Measurements from ENCODE around the gene MSI2.

MSI2 gene

GRCh38 chr17:57458718-57459285, 202.5 kb downstream of the MSI2 start:
- H3K9ac ChIP-seq (ENCODE audit: low read depth, low read length), result no peak overlapping the region
- peaks cover 16% of the 10 kb centered on the region for H3K4me1 ChIP-seq (ENCODE audit: insufficient read depth, low read length)
- H3K36me3 ChIP-seq (ENCODE audit: insufficient read depth, low read length), result no peaks in the 10 kb centered on the region
- H3K9me3 ChIP-seq (ENCODE audit: control insufficient read depth, insufficient read depth, low read length), result no peaks in the 10 kb centered on the region

- no peak overlapping the region for H3K9ac ChIP-seq (ENCODE audit: low read depth, low read length)
- H3K4me1 ChIP-seq (ENCODE audit: insufficient read depth, low read length), result peaks cover 16% of the 10 kb centered on the region
- no peaks in the 10 kb centered on the region for H3K36me3 ChIP-seq (ENCODE audit: insufficient read depth, low read length)
Measured at GRCh38 chr17:57459286-57459915, 203.1 kb downstream of the MSI2 start.

GRCh38 chr17:57461082-57461481, 204.8 kb downstream of the MSI2 start:
- peaks cover 15% of the 10 kb centered on the region for H3K4me1 ChIP-seq (ENCODE audit: insufficient read depth, low read length)
- no peaks in the 10 kb centered on the region for H3K36me3 ChIP-seq (ENCODE audit: insufficient read depth, low read length)
- H3K9me3 ChIP-seq (ENCODE audit: control insufficient read depth, insufficient read depth, low read length), result no peaks in the 10 kb centered on the region
- no peak overlapping the region for H3K9ac ChIP-seq (ENCODE audit: low read depth, low read length)

More at GRCh38 chr17:57459286-57459915, 203.1 kb downstream of the MSI2 start:
- H3K9me3 ChIP-seq (ENCODE audit: control insufficient read depth, insufficient read depth, low read length), result no peaks in the 10 kb centered on the region

- Histone ChIP-seq H3K9ac (ENCODE audit: low read depth, low read length) (no peak overlapping the region), H3K4me1 (ENCODE audit: insufficient read depth, low read length) (peaks cover 22% of the 10 kb centered on the region), H3K36me3 (ENCODE audit: insufficient read depth, low read length) (no peaks in the 10 kb centered on the region), H3K9me3 (ENCODE audit: control insufficient read depth, insufficient read depth, low read length) (no peaks in the 10 kb centered on the region)
Measured at GRCh38 chr17:57462007-57462579, 205.8 kb downstream of the MSI2 start.

GRCh38 chr17:57463103-57463885, 207.0 kb downstream of the MSI2 start:
- no peaks in the 10 kb centered on the region for H3K9me3 ChIP-seq (ENCODE audit: control insufficient read depth, insufficient read depth, low read length)
- no peaks in the 10 kb centered on the region for H3K36me3 ChIP-seq (ENCODE audit: insufficient read depth, low read length)
- peaks cover 25% of the 10 kb centered on the region for H3K4me1 ChIP-seq (ENCODE audit: insufficient read depth, low read length)
- H3K9ac ChIP-seq (ENCODE audit: low read depth, low read length), result no peak overlapping the region

- Histone ChIP-seq H3K4me1 (ENCODE audit: insufficient read depth, low read length) (peaks cover 25% of the 10 kb centered on the region), H3K36me3 (ENCODE audit: insufficient read depth, low read length) (no peaks in the 10 kb centered on the region), H3K9me3 (ENCODE audit: control insufficient read depth, insufficient read depth, low read length) (no peaks in the 10 kb centered on the region), H3K9ac (ENCODE audit: low read depth, low read length) (no peak overlapping the region)
Measured at GRCh38 chr17:57464191-57464864, 208.0 kb downstream of the MSI2 start.

GRCh38 chr17:57465610-57466009, 209.3 kb downstream of the MSI2 start:
- Histone ChIP-seq H3K36me3 (ENCODE audit: insufficient read depth, low read length) (no peaks in the 10 kb centered on the region), H3K4me1 (ENCODE audit: insufficient read depth, low read length) (peaks cover 25% of the 10 kb centered on the region), H3K9me3 (ENCODE audit: control insufficient read depth, insufficient read depth, low read length) (no peaks in the 10 kb centered on the region), H3K9ac (ENCODE audit: low read depth, low read length) (no peak overlapping the region)

GRCh38 chr17:57466017-57466471, 209.7 kb downstream of the MSI2 start:
- no peaks in the 10 kb centered on the region for H3K36me3 ChIP-seq (ENCODE audit: insufficient read depth, low read length)
- H3K4me1 ChIP-seq (ENCODE audit: insufficient read depth, low read length), result peaks cover 25% of the 10 kb centered on the region
- H3K9me3 ChIP-seq (ENCODE audit: control insufficient read depth, insufficient read depth, low read length), result no peaks in the 10 kb centered on the region
- H3K9ac ChIP-seq (ENCODE audit: low read depth, low read length), result no peak overlapping the region

- Histone ChIP-seq H3K9me3 (ENCODE audit: control insufficient read depth, insufficient read depth, low read length) (no peaks in the 10 kb centered on the region), H3K9ac (ENCODE audit: low read depth, low read length) (no peak overlapping the region), H3K36me3 (ENCODE audit: insufficient read depth, low read length) (no peaks in the 10 kb centered on the region), H3K4me1 (ENCODE audit: insufficient read depth, low read length) (peaks cover 28% of the 10 kb centered on the region)
Measured at GRCh38 chr17:57466521-57466920, 210.2 kb downstream of the MSI2 start.

GRCh38 chr17:57467226-57467625, 210.9 kb downstream of the MSI2 start:
- Histone ChIP-seq H3K36me3 (ENCODE audit: insufficient read depth, low read length) (no peaks in the 10 kb centered on the region), H3K4me1 (ENCODE audit: insufficient read depth, low read length) (peaks cover 35% of the 10 kb centered on the region), H3K9ac (ENCODE audit: low read depth, low read length) (no peak overlapping the region), H3K9me3 (ENCODE audit: control insufficient read depth, insufficient read depth, low read length) (no peaks in the 10 kb centered on the region)

- Histone ChIP-seq H3K9ac (ENCODE audit: low read depth, low read length) (no peak overlapping the region), H3K9me3 (ENCODE audit: control insufficient read depth, insufficient read depth, low read length) (no peaks in the 10 kb centered on the region), H3K4me1 (ENCODE audit: insufficient read depth, low read length) (peaks cover 35% of the 10 kb centered on the region), H3K36me3 (ENCODE audit: insufficient read depth, low read length) (no peaks in the 10 kb centered on the region)
Measured at GRCh38 chr17:57467801-57468200, 211.5 kb downstream of the MSI2 start.

- no peaks in the 10 kb centered on the region for H3K36me3 ChIP-seq (ENCODE audit: insufficient read depth, low read length)
- H3K9ac ChIP-seq (ENCODE audit: low read depth, low read length), result no peak overlapping the region
- H3K9me3 ChIP-seq (ENCODE audit: control insufficient read depth, insufficient read depth, low read length), result no peaks in the 10 kb centered on the region
- H3K4me1 ChIP-seq (ENCODE audit: insufficient read depth, low read length), result peaks cover 37% of the 10 kb centered on the region
Measured at GRCh38 chr17:57468932-57469775, 212.8 kb downstream of the MSI2 start.

GRCh38 chr17:57470906-57471305, 214.6 kb downstream of the MSI2 start:
- Histone ChIP-seq H3K36me3 (ENCODE audit: insufficient read depth, low read length) (no peaks in the 10 kb centered on the region), H3K9me3 (ENCODE audit: control insufficient read depth, insufficient read depth, low read length) (no peaks in the 10 kb centered on the region), H3K9ac (ENCODE audit: low read depth, low read length) (no peak overlapping the region), H3K4me1 (ENCODE audit: insufficient read depth, low read length) (peaks cover 35% of the 10 kb centered on the region)
